ENCODE data around the gene CEP128.

The CEP128 gene

DNA sequence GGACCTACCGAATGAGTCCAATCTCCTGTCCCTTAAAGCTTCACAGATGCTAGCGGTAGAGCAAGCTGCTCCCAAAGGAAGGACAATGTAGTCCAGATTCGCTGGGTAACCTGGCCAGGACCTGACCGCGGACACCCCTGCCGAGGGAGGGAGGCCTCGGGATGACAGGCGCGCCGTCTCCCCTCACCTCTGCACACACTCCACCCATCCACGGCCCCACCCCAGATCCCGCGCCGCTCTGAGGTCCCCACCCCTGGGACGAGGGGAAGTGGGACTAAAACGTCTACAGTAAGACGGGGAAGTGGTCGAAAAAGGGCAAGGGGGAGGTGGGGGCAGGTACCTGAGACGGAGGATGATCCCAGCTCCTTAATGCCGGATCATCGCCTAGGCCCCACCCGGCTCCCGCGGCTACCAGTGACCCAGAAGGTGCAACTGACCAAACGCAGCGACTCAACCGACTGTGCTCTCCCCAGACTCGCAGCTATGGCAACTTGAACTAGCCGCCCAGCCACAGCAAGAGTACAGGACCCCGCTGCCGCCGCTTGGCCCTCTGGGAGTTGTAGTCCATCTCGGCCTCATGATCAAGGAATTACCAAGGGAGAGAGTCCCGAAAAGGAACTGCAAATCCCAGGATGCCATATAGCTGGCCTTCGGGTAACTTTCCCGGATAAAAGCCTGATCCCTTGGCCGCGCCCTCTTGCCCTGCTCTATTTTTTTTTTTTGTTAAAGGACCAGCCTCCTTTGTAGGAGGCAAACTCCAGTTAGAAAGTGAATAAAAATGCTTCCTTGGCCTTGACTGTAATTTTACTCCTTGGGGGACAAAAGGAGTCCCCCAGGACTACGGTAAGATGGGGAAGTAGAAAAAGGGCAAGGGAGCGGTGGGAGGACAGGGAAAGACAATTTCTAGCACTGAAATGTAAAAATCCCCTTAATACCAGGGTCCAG is at the start of gene CEP128:
CEP128 (minus strand) TSS at position 498 of the 945 bp plus-strand sequence.
- Histone ChIP-seq H3K27ac (ENCODE audit: low read length) (peak within 1 kb of the TSS; percentile 39), H3K4me1 (ENCODE audit: control insufficient read depth in 1 of 2, insufficient read depth in 2 of 2, low read length in 2 of 2) (peaks cover 0 to 17% of the 10 kb centered on the region in 2 donors), H3K36me3 (ENCODE audit: control insufficient read depth in 1 of 2, insufficient read depth in 2 of 2, low read length in 2 of 2) (no peaks in the 10 kb centered on the region), H3K4me3 (ENCODE audit: low read depth in 1 of 2, low read length in 2 of 2) (peak within 1 kb of the TSS; percentile 64 to 98), H3K27me3 (ENCODE audit: low read depth, low read length) (no peaks in the 10 kb centered on the region), H3K9me3 (ENCODE audit: control insufficient read depth in 1 of 2, low read length in 2 of 2) (no peaks in the 10 kb centered on the region)

- Histone ChIP-seq H3K4me3 (ENCODE audit: low read depth in 1 of 2, low read length in 2 of 2) (no peak overlapping the region), H3K36me3 (ENCODE audit: control insufficient read depth in 1 of 2, insufficient read depth in 2 of 2, low read length in 2 of 2) (no peaks in the 10 kb centered on the region), H3K9me3 (ENCODE audit: control insufficient read depth in 1 of 2, low read length in 2 of 2) (no peaks in the 10 kb centered on the region), H3K27me3 (ENCODE audit: low read depth, low read length) (peaks cover 3% of the 10 kb centered on the region), H3K27ac (ENCODE audit: low read length) (no peak overlapping the region), H3K4me1 (ENCODE audit: control insufficient read depth in 1 of 2, insufficient read depth in 2 of 2, low read length in 2 of 2) (no peaks in the 10 kb centered on the region)
Measured at GRCh38 chr14:80988735-80989429, 47.3 kb upstream of the CEP128 start.

DNA sequence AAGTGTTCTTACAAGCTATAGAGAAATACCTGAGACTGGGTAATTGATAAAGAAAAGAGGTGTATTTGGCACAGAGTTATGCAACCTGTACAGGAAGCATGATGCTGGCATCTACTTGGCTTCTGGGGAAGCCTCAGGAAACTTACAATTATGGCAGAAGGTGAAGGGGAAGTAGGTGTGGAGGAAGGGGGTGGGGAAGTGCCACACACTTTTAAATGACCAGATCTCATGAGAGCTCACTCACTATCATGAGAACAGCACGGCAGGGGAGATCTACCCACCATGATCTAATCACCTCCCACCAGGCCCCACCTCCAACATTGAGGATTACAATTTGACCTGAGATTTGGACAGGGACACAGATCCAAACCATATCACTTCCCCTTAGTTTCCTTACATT is 46.7 kb upstream of the CEP128 start:
- Histone ChIP-seq H3K27me3 (ENCODE audit: low read depth, low read length) (peaks cover 3% of the 10 kb centered on the region), H3K4me1 (ENCODE audit: control insufficient read depth in 1 of 2, insufficient read depth in 2 of 2, low read length in 2 of 2) (no peaks in the 10 kb centered on the region), H3K9me3 (ENCODE audit: control insufficient read depth in 1 of 2, low read length in 2 of 2) (no peaks in the 10 kb centered on the region), H3K4me3 (ENCODE audit: low read depth in 1 of 2, low read length in 2 of 2) (no peak overlapping the region), H3K27ac (ENCODE audit: low read length) (no peak overlapping the region), H3K36me3 (ENCODE audit: control insufficient read depth in 1 of 2, insufficient read depth in 2 of 2, low read length in 2 of 2) (no peaks in the 10 kb centered on the region)

- H3K4me3 ChIP-seq (ENCODE audit: low read depth in 1 of 2, low read length in 2 of 2): no peak overlapping the region
- H3K36me3 ChIP-seq (ENCODE audit: control insufficient read depth in 1 of 2, insufficient read depth in 2 of 2, low read length in 2 of 2): no peaks in the 10 kb centered on the region
- H3K27ac ChIP-seq (ENCODE audit: low read length): no peak overlapping the region
- peaks cover 3% of the 10 kb centered on the region for H3K27me3 ChIP-seq (ENCODE audit: low read depth, low read length)
- no peaks in the 10 kb centered on the region for H3K9me3 ChIP-seq (ENCODE audit: control insufficient read depth in 1 of 2, low read length in 2 of 2)
- no peaks in the 10 kb centered on the region for H3K4me1 ChIP-seq (ENCODE audit: control insufficient read depth in 1 of 2, insufficient read depth in 2 of 2, low read length in 2 of 2)
Measured at GRCh38 chr14:80987235-80988032, 45.9 kb upstream of the CEP128 start.

DNA sequence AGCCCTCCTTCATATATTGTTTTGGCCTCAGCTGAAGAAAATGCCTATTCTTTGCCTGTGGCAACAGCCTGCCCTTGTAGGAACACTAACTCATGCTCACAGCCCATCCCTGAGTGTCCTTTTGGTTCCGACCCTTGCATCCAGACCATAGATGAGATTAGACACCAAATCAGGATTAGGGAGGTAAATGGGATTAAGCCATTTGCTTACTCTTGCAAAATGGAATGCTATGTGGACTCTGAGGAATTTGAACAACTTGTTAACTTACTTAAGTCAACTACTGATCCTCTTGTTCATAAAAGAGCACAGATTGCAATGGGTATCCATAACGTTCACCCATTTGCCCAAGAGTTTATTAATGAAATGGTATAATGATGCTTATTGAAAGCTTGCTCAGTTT is 41.2 kb upstream of the CEP128 start:
- Histone ChIP-seq H3K4me3 (ENCODE audit: low read depth in 1 of 2, low read length in 2 of 2) (no peak overlapping the region), H3K27me3 (ENCODE audit: low read depth, low read length) (no peaks in the 10 kb centered on the region), H3K4me1 (ENCODE audit: control insufficient read depth in 1 of 2, insufficient read depth in 2 of 2, low read length in 2 of 2) (no peaks in the 10 kb centered on the region), H3K36me3 (ENCODE audit: control insufficient read depth in 1 of 2, insufficient read depth in 2 of 2, low read length in 2 of 2) (no peaks in the 10 kb centered on the region), H3K9me3 (ENCODE audit: control insufficient read depth in 1 of 2, low read length in 2 of 2) (no peaks in the 10 kb centered on the region), H3K27ac (ENCODE audit: low read length) (no peak overlapping the region)

- H3K36me3 ChIP-seq (ENCODE audit: control insufficient read depth in 1 of 2, insufficient read depth in 2 of 2, low read length in 2 of 2): no peaks in the 10 kb centered on the region
- no peaks in the 10 kb centered on the region for H3K27me3 ChIP-seq (ENCODE audit: low read depth, low read length)
- H3K27ac ChIP-seq (ENCODE audit: low read length): no peak overlapping the region
- no peaks in the 10 kb centered on the region for H3K9me3 ChIP-seq (ENCODE audit: control insufficient read depth in 1 of 2, low read length in 2 of 2)
- H3K4me3 ChIP-seq (ENCODE audit: low read depth in 1 of 2, low read length in 2 of 2): no peak overlapping the region
- H3K4me1 ChIP-seq (ENCODE audit: control insufficient read depth in 1 of 2, insufficient read depth in 2 of 2, low read length in 2 of 2): no peaks in the 10 kb centered on the region
Measured at GRCh38 chr14:80981673-80982072, 40.1 kb upstream of the CEP128 start.

GRCh38 chr14:80981156-80981555 is 39.6 kb upstream of the CEP128 start:
- H3K27me3 ChIP-seq (ENCODE audit: low read depth, low read length): no peaks in the 10 kb centered on the region
- H3K9me3 ChIP-seq (ENCODE audit: control insufficient read depth in 1 of 2, low read length in 2 of 2): no peaks in the 10 kb centered on the region
- H3K27ac ChIP-seq (ENCODE audit: low read length): no peak overlapping the region
- no peaks in the 10 kb centered on the region for H3K4me1 ChIP-seq (ENCODE audit: control insufficient read depth in 1 of 2, insufficient read depth in 2 of 2, low read length in 2 of 2)
- H3K4me3 ChIP-seq (ENCODE audit: low read depth in 1 of 2, low read length in 2 of 2): no peak overlapping the region
- no peaks in the 10 kb centered on the region for H3K36me3 ChIP-seq (ENCODE audit: control insufficient read depth in 1 of 2, insufficient read depth in 2 of 2, low read length in 2 of 2)

DNA sequence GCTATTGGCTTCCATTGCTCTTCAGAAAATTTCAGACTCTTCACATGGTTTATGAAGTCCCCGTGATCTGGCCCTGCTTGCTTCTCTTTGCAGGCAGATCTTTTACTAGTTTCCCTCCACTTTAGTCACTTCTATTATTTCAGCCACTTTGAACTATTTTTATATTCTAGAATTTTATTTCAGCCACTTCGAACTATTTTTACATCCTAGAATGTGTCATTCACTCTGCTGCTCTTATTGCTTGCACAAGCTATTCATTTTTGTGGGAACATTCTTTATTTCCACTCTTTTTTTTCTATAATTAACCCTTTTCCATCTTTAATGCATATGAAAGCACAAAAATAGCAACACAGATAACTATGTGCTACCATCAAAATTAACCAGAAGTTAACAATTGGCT is 38.4 kb upstream of the CEP128 start:
- Histone ChIP-seq H3K4me1 (ENCODE audit: control insufficient read depth in 1 of 2, insufficient read depth in 2 of 2, low read length in 2 of 2) (no peaks in the 10 kb centered on the region), H3K27me3 (ENCODE audit: low read depth, low read length) (no peaks in the 10 kb centered on the region), H3K27ac (ENCODE audit: low read length) (no peak overlapping the region), H3K4me3 (ENCODE audit: low read depth in 1 of 2, low read length in 2 of 2) (no peak overlapping the region), H3K36me3 (ENCODE audit: control insufficient read depth in 1 of 2, insufficient read depth in 2 of 2, low read length in 2 of 2) (no peaks in the 10 kb centered on the region), H3K9me3 (ENCODE audit: control insufficient read depth in 1 of 2, low read length in 2 of 2) (no peaks in the 10 kb centered on the region)

GRCh38 chr14:80978403-80978802 is 36.9 kb upstream of the CEP128 start:
- Histone ChIP-seq H3K27ac (ENCODE audit: low read length) (no peak overlapping the region), H3K36me3 (ENCODE audit: control insufficient read depth in 1 of 2, insufficient read depth in 2 of 2, low read length in 2 of 2) (no peaks in the 10 kb centered on the region), H3K27me3 (ENCODE audit: low read depth, low read length) (no peaks in the 10 kb centered on the region), H3K4me3 (ENCODE audit: low read depth in 1 of 2, low read length in 2 of 2) (no peak overlapping the region), H3K4me1 (ENCODE audit: control insufficient read depth in 1 of 2, insufficient read depth in 2 of 2, low read length in 2 of 2) (no peaks in the 10 kb centered on the region), H3K9me3 (ENCODE audit: control insufficient read depth in 1 of 2, low read length in 2 of 2) (no peaks in the 10 kb centered on the region)

DNA sequence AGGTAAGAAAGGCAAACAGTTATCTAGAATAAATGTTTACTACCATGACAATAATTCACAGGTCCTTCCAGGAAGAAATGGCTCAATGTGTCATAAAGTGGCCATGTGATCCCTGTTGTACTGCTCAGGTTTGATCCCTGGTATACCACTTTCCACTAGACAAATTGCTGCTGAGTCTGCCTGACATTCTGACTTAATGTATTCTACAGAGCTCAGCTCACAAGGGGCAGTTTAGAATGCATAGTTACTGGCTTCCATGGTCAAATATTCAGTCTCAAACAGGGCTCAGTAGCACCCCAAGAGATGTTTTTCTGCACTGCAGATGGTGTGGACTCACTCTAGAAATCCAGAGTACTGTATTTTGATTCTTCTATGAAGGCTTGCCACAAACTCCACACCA is 35.7 kb upstream of the CEP128 start:
- H3K27ac ChIP-seq (ENCODE audit: low read length): no peak overlapping the region
- H3K4me3 ChIP-seq (ENCODE audit: low read depth in 1 of 2, low read length in 2 of 2): no peak overlapping the region
- no peaks in the 10 kb centered on the region for H3K9me3 ChIP-seq (ENCODE audit: control insufficient read depth in 1 of 2, low read length in 2 of 2)
- H3K27me3 ChIP-seq (ENCODE audit: low read depth, low read length): no peaks in the 10 kb centered on the region
- no peaks in the 10 kb centered on the region for H3K4me1 ChIP-seq (ENCODE audit: control insufficient read depth in 1 of 2, insufficient read depth in 2 of 2, low read length in 2 of 2)
- no peaks in the 10 kb centered on the region for H3K36me3 ChIP-seq (ENCODE audit: control insufficient read depth in 1 of 2, insufficient read depth in 2 of 2, low read length in 2 of 2)

DNA sequence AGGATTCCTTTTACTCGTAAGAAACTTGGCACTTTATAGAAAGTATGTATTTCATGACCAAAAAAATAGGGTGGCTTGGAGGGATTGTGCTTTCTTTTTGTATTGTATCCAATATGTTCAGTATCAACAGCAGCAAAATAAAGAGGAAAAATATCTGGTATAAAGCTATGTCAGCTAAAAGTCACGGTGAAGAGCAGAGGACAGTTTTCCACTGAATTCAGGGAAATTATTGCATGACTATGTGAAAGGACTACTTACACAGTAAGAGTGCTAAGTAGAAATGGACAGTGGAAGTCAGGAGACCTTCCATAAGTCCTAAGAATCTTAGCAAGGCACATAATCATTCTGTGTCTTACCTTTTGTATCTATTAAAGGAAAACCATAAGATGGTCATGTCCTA is 33.1 kb upstream of the CEP128 start:
- Histone ChIP-seq H3K36me3 (ENCODE audit: control insufficient read depth in 1 of 2, insufficient read depth in 2 of 2, low read length in 2 of 2) (no peaks in the 10 kb centered on the region), H3K27ac (ENCODE audit: low read length) (no peak overlapping the region), H3K4me3 (ENCODE audit: low read depth in 1 of 2, low read length in 2 of 2) (no peak overlapping the region), H3K27me3 (ENCODE audit: low read depth, low read length) (no peaks in the 10 kb centered on the region), H3K9me3 (ENCODE audit: control insufficient read depth in 1 of 2, low read length in 2 of 2) (no peaks in the 10 kb centered on the region), H3K4me1 (ENCODE audit: control insufficient read depth in 1 of 2, insufficient read depth in 2 of 2, low read length in 2 of 2) (no peaks in the 10 kb centered on the region)

Measured in muscle layer of duodenum (tissue), 2 donors.